GM21737 (cell line): ENCODE results near the gene SLC8A3.
A peak's percentile ranks its signal among the peaks of the same experiment; 100 is the strongest.

Experiments used
- ATAC-seq: cut with Tn5 transposase; IDR thresholded peaks from one replicate; pipeline ENCODE4 v1.9.1; 2021; ENCODE audit warnings: mild to moderate bottlenecking, moderate library complexity; ENCODE audit not compliant: unreplicated experiment

SLC8A3 gene

GRCh38 chr14:70032016-70032415 lies 156.7 kb downstream of the SLC8A3 start:
- ATAC-seq, result no peak

GRCh38 chr14:70029296-70030132 lies 159.2 kb downstream of the SLC8A3 start:
- no peak for ATAC-seq

- no peak for ATAC-seq
Measured at GRCh38 chr14:70027785-70028428, 160.8 kb downstream of the SLC8A3 start.

GRCh38 chr14:70023871-70024270 lies 164.9 kb downstream of the SLC8A3 start:
- ATAC-seq, result no peak

- ATAC-seq, result no peak
Measured at GRCh38 chr14:70022771-70023445, 165.8 kb downstream of the SLC8A3 start.

GRCh38 chr14:70021548-70022220 lies 167.1 kb downstream of the SLC8A3 start:
- no peak for ATAC-seq

- ATAC-seq, result no peak
Measured at GRCh38 chr14:70020352-70021170, 168.2 kb downstream of the SLC8A3 start.

- no peak for ATAC-seq
Measured at GRCh38 chr14:70019695-70020094, 169.1 kb downstream of the SLC8A3 start.

- ATAC-seq, result peak; percentile 63
Measured at GRCh38 chr14:70018713-70019211, 170.0 kb downstream of the SLC8A3 start.

GRCh38 chr14:70018230-70018629 lies 170.5 kb downstream of the SLC8A3 start:
- ATAC-seq, result no peak

- ATAC-seq, result no peak
Measured at GRCh38 chr14:70014406-70015095, 174.2 kb downstream of the SLC8A3 start.

- no peak for ATAC-seq
Measured at GRCh38 chr14:70013271-70013873, 175.4 kb downstream of the SLC8A3 start.

- ATAC-seq, result no peak
Measured at GRCh38 chr14:70011708-70012107, 177.0 kb downstream of the SLC8A3 start.

GRCh38 chr14:70011098-70011497 lies 177.7 kb downstream of the SLC8A3 start:
- no peak for ATAC-seq

GRCh38 chr14:70009961-70010360 lies 178.8 kb downstream of the SLC8A3 start:
- ATAC-seq, result no peak

- ATAC-seq, result no peak
Measured at GRCh38 chr14:70008284-70009262, 180.2 kb downstream of the SLC8A3 start.

GRCh38 chr14:70006699-70007098 lies 182.1 kb downstream of the SLC8A3 start:
- ATAC-seq, result no peak

GRCh38 chr14:70005281-70005805 lies 183.4 kb downstream of the SLC8A3 start:
- no peak for ATAC-seq
